Uterine smooth muscle cell (primary cell): ENCODE data around the gene CARM1. TPM values are rescaled to one million over a fixed set of nuclear protein-coding genes. Genes with fewer than 3 reads are reported as not detected.

Experiments used
- total RNA-seq: library from RNA; depleted of rRNA; stranded (reverse); fragments of >200 nt; gene quantifications from 2 replicates; pipeline ENCODE4 v1.2.3, GENCODE V29; 2014

The CARM1 gene
- total RNA-seq = 28.6 and 33.5 TPM in 2 replicates

GRCh38 chr19:10870955-10871603, at the start of gene CARM1:
Gene CARM1, plus strand, starts transcription at chr19:10871553. Its CDS starts 150 bp downstream, at chr19:10871703.

GRCh38 chr19:10835754-10836478, 35.4 kb upstream of the CARM1 start, which contains the start of gene TMED1:
Gene TMED1, minus strand, starts transcription at chr19:10836212. Its CDS starts 21 bp downstream, at chr19:10836191.

GRCh38 chr19:10848230-10848856, 23.0 kb upstream of the CARM1 start, which contains the start of gene C19orf38:
Gene C19orf38, plus strand, starts transcription at chr19:10848415. Its CDS starts 94 bp downstream, at chr19:10848509.

GRCh38 chr19:10928563-10929401, 57.4 kb downstream of the CARM1 start, which contains the start of the genes TIMM29 and YIPF2:
Gene TIMM29, plus strand, starts transcription at chr19:10928811. Its CDS starts 12 bp downstream, at chr19:10928823.
Gene YIPF2, minus strand, starts transcription at chr19:10928639. Its CDS starts 229 bp downstream, at chr19:10928410.

GRCh38 chr19:10960314-10961072, 89.1 kb downstream of the CARM1 start, which contains the start of gene SMARCA4:
Gene SMARCA4, plus strand, starts transcription at chr19:10961030. Its CDS starts 23,122 bp downstream, at chr19:10984152.

Other genes with a start within 250 kb of the CARM1 start
- gene SLC44A2, start 246.0 kb upstream of the CARM1 start, total RNA-seq = 30.7 and 55.0 TPM in 2 replicates
- gene ILF3, start 217.2 kb upstream of the CARM1 start, total RNA-seq = 111 and 172 TPM in 2 replicates
- gene QTRT1, start 170.1 kb upstream of the CARM1 start, total RNA-seq = 32.9 and 34.4 TPM in 2 replicates
- gene DNM2, start 153.5 kb upstream of the CARM1 start, total RNA-seq = 92.7 and 108 TPM in 2 replicates
- gene TMED1, start 35.3 kb upstream of the CARM1 start, total RNA-seq = 52.7 and 57.5 TPM in 2 replicates
- gene C19orf38, start 23.1 kb upstream of the CARM1 start, total RNA-seq = 0.25 TPM in 1 of 2 replicates, not detected in the other
- 98.9 and 144 TPM in 2 replicates for gene YIPF2, start 57.1 kb downstream of the CARM1 start, total RNA-seq
- 41.1 and 42.7 TPM in 2 replicates for gene TIMM29, start 57.3 kb downstream of the CARM1 start, total RNA-seq
- 74.0 and 96.8 TPM in 2 replicates for gene SMARCA4, start 89.5 kb downstream of the CARM1 start, total RNA-seq
- 295 and 333 TPM in 2 replicates for gene LDLR, start 217.9 kb downstream of the CARM1 start, total RNA-seq